NCI-H345 (cell line): Measurements from ENCODE around the gene ADA.

Experiments
- DNase-seq: peaks from one replicate; lab custom pipeline; 2025; lab: John Stamatoyannopoulos, UW

The ADA gene

DNA sequence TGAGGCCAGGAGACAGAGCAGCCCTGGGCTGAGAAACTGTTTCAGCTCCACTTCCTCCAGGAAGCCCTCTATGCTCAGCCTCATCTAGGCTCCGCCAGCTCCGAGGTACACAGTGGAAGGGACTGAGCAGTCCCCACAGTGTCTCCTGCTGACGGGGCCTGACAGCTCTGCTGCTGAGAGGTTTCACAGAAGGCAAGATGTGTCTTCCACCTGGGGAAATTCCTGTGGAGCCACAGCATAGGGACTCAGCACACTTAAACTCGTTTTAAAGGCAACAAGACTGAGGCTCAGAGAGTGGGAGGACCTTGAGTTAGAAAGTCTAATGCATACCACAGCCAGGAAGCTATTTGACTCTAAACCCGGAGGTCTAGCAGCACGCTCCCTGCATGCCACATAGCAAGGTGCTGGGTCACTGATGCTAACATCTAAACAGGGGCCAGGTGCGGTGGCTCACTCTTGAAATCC lies 6.8 kb downstream of the ADA start:
- no peak for DNase-seq

GRCh38 chr20:44644230-44644617 lies 7.3 kb downstream of the ADA start:
- no peak for DNase-seq

GRCh38 chr20:44643596-44644229 lies 7.8 kb downstream of the ADA start:
- peak; percentile 19 for DNase-seq

- DNase-seq: no peak
These were observed 8.4 kb downstream of the ADA start for GRCh38 chr20:44643154-44643519.

- peak; percentile 85 for DNase-seq
These were observed 9.0 kb downstream of the ADA start for GRCh38 chr20:44642203-44643153.

GRCh38 chr20:44641325-44641724 lies 10.2 kb downstream of the ADA start:
- DNase-seq: no peak

- no peak for DNase-seq
These were observed 11.0 kb downstream of the ADA start for GRCh38 chr20:44640522-44640921.

DNA sequence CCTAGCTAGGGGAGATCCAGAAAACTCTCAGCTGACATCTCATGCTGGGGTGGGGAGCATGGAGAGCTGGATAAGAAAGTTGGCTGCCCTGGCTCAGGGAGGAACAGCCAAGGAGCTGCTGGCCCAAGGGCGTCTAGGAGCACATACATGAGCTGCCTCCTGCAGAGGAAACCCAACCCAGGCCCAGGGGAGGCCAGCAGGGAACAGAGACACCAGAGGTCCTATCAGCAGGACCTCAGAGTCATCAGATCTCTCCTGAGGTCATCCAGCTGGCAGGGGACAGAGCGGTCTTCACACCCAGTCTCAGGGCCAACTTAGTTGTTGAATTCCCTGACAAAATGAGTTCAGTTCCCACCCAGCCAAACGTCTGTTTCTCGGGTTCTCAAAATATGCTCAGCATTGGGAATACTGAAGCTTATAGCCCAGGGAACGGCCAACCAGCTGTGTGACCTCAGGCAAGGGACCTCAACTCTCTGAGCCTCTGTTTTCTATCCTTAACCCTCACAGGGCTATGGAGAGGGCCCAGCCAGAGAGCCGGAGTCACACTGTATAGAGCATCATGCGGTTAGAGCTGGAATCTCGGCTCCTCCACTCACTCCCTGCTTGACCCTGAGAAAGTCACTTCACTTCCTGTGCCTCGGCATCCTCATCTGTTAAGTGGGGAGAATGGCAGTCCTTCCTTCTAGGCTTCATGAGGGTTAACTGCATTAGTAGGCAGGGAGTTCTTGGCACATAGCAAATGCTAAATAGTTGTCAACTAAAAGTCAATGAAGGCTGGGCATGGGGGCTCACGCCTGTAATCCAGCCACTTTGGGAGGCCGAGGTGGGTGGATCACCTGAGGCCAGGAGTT lies 13.8 kb downstream of the ADA start:
- no peak for DNase-seq

DNA sequence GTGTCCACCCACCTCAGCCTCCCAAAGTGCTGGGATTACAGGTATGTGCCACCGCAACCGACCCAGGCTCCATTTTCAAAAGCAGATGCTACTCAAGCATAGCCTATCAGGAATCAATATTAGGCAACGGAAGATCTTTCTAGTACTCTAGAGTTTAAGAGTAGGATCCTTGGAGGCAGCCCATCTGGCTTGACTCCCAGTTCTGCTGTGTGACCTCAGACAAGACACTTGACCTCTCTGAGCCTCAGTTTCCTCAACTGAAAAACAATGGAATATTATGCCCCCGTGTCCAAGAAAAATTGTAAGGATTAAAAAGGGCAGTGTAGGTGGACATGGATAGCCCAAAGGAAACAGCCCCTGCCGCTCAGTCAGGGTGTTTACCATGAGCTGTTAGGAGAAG lies 14.5 kb downstream of the ADA start:
- DNase-seq: no peak

GRCh38 chr20:44635877-44636276 lies 15.6 kb downstream of the ADA start:
- no peak for DNase-seq

DNA sequence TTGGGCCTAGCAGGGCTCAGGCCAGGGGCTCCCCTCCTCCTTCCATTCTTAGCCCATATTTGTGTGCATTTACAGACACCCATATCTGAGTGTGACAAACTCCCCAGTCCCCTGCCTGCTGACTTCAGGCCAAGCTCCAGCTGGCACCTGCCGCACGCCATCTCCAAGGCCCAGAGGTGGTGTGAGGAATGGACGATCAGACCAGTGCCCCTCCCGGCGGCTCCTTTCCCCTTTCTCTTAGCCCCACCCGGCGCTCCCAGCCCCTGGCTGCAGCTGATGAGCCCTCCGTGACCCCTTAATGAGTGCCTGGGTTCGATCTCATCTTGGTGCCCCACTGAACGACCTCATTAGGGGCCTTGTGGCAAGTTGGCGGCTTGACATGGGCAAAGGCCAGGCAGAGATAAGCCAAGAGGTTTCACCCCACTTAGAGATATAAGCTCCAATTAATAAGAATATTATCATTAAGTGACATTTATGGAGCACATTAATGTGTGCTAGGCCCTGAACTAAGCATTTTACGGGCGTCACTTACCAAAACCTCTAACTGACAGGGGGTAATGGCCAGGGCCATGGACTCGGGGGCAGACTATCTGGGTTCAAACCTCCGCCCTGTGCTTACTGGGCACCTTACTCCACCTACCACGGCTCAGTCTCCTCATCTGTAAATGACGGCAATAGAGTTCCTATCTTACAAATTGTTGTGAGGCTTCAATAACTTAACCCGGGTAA lies 17.5 kb downstream of the ADA start:
- no peak for DNase-seq

DNA sequence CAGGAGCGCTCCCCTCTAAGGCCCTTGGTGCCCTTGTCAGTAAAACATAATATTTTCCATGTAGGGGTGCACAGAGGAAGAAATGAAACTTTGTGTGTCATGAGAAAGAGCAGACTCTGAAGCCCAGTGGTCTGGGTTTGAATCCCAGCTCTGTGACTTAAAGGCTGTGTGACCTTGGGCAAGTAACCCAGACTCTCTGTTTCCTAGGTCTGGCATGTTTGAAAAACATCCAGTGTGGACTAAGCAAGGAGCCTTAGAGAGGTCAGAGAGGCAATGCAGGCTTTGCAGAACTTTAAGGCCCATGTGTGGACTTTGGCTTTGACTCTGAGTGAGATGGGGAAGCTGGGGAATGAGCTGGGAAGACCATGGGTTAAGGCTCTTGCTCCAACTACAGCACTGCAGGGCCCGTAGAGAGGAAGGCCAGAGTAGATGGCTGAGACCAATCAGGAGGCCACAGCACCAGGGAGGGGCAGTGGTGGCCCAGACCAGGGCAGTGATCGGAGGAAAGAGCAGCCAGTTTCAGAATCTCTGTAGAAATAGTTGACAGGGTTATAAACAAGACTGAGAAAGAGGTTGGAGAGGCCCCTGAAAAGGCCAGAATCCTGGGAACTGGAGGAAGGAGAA lies 18.2 kb downstream of the ADA start:
- DNase-seq: no peak

GRCh38 chr20:44632103-44632752 lies 19.3 kb downstream of the ADA start:
- DNase-seq: no peak

DNA sequence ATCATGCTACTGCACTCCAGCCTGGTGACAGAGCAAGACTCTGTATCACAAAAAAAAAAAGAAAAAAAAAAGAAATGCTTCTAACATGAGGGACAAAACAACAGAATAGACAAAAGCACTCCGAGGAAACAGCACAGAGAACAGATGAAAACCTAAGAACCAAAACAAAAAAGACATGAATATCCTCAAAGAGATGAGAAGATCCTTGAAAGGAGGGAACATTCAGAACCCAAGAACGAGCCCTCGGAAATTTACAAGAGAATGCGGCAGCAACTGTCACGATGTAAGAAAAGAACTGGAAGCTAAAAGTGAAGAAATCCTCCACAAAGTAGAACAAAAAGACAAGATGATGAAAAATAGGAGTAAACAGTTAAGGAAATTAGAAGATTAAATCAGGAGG lies 21.2 kb downstream of the ADA start:
- DNase-seq: no peak

- no peak for DNase-seq
These were observed 22.0 kb downstream of the ADA start for GRCh38 chr20:44629542-44629941.

DNA sequence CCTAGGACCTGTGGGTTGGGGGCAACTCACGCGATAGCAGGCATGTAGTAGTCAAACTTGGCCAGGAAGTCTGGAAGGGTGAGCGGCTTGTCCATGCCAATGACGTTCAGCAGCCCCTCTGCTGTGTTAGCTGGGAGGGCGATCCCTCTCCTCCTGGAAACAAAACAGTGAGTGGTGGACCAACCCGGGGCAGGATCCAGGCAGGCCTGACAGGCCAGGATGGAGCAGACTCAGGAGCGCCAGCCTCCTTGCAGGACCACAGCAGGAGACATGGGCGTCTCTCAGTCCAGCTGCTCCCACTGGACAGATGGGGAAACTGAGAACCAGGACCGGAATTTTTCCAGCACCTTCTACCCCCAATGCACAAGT lies 22.5 kb downstream of the ADA start:
- no peak for DNase-seq

- no peak for DNase-seq
These were observed 24.0 kb downstream of the ADA start for GRCh38 chr20:44627364-44628010.

- DNase-seq: no peak
These were observed 25.2 kb downstream of the ADA start for GRCh38 chr20:44626278-44626677.

GRCh38 chr20:44625361-44625760 lies 26.1 kb downstream of the ADA start:
- no peak for DNase-seq

- no peak for DNase-seq
These were observed 26.7 kb downstream of the ADA start for GRCh38 chr20:44624743-44625271.
